ENCODE data around the gene NSUN3.

DNA sequence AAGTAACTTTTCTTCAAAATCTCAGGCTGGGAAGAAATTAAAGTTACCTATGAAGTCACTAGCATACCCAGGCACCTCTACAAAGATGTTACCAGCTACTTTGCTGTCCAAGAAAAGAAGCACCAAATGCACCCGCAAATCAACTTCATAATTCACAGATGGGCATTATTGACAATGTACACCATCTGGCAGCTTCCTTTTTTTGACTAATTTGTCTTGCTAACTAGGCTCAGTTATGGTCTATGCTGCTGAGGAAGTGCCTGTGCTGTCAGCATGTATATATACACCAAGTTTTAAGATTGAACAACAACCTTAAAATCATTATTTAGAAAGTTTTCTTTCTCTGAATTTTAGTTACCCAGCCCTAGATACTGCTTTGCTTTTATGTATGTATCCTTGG, 93.8 kb downstream of the NSUN3 start:
- TF ChIP-seq POLR2AphosphoS5 (IDR thresholded peaks at IDR 0.05; ENCODE audit: low read depth): no peak
- TF ChIP-seq, protein P1, sequence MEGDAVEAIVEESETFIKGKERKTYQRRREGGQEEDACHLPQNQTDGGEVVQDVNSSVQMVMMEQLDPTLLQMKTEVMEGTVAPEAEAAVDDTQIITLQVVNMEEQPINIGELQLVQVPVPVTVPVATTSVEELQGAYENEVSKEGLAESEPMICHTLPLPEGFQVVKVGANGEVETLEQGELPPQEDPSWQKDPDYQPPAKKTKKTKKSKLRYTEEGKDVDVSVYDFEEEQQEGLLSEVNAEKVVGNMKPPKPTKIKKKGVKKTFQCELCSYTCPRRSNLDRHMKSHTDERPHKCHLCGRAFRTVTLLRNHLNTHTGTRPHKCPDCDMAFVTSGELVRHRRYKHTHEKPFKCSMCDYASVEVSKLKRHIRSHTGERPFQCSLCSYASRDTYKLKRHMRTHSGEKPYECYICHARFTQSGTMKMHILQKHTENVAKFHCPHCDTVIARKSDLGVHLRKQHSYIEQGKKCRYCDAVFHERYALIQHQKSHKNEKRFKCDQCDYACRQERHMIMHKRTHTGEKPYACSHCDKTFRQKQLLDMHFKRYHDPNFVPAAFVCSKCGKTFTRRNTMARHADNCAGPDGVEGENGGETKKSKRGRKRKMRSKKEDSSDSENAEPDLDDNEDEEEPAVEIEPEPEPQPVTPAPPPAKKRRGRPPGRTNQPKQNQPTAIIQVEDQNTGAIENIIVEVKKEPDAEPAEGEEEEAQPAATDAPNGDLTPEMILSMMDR (IDR thresholded peaks at IDR 0.05; ENCODE audit: insufficient read depth, low read length): no peak
